ENCODE results near the gene FLRT1. TPM values are rescaled to one million over a fixed set of nuclear protein-coding genes. Genes with fewer than 3 reads are reported as not detected.
A peak's percentile ranks its signal among the peaks of the same experiment; 100 is the strongest.

FLRT1 gene
- total RNA-seq, 1 donor from 2014 or later = 0.52 TPM

- Histone ChIP-seq H3K9me3 (ENCODE audit: control insufficient read depth in 3 of 3, low read length in 3 of 3) (no peaks in the 10 kb centered on the region), H3K27ac (ENCODE audit: low read depth, low read length) (no peak overlapping the region), H3K9ac (ENCODE audit: low read depth in 1 of 3, low read length in 3 of 3) (no peak overlapping the region), H3K4me3 (ENCODE audit: low read length in 3 of 3) (no peak overlapping the region), H3K27me3 (ENCODE audit: control insufficient read depth in 3 of 3, insufficient read depth in 3 of 3, low read length in 3 of 3) (no peaks in the 10 kb centered on the region), H3K4me1 (ENCODE audit: control insufficient read depth in 3 of 3, insufficient read depth in 3 of 3, low read length in 3 of 3) (peaks cover 0 to 6% (median 4%) of the 10 kb centered on the region in 3 donors), H3K36me3 (ENCODE audit: control insufficient read depth in 3 of 3, insufficient read depth in 3 of 3, low read length in 3 of 3) (no peaks in the 10 kb centered on the region)
Observed at GRCh38 chr11:64014356-64014755, 21.4 kb upstream of the FLRT1 start.

DNA sequence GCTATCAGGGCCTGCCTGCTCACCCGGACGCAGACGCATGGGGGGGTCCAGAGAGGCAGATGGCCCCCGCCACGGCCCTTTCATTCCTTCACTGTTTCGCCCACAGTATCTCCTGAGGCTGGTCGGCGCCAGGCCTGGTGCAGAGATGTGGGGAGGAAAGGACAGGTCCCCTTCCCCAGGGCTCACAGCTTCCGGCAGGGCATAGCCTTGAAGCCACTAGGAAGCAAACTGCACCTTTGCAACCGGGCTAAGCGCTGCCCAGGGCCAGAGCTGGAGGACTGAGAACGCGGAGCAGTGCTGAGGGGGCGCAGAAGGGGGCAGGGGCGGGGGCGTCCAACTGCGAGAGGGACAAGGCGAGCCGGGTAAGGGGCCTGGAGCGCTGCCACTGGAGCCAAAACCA lies 20.2 kb upstream of the FLRT1 start:
- Histone ChIP-seq H3K9me3 (ENCODE audit: control insufficient read depth in 3 of 3, low read length in 3 of 3) (no peaks in the 10 kb centered on the region), H3K27me3 (ENCODE audit: control insufficient read depth in 3 of 3, insufficient read depth in 3 of 3, low read length in 3 of 3) (no peaks in the 10 kb centered on the region), H3K4me1 (ENCODE audit: control insufficient read depth in 3 of 3, insufficient read depth in 3 of 3, low read length in 3 of 3) (peaks cover 0 to 15% (median 9%) of the 10 kb centered on the region in 3 donors), H3K4me3 (ENCODE audit: low read length in 3 of 3) (no peak overlapping the region), H3K9ac (ENCODE audit: low read depth in 1 of 3, low read length in 3 of 3) (no peak overlapping the region), H3K36me3 (ENCODE audit: control insufficient read depth in 3 of 3, insufficient read depth in 3 of 3, low read length in 3 of 3) (no peaks in the 10 kb centered on the region), H3K27ac (ENCODE audit: low read depth, low read length) (no peak overlapping the region)

DNA sequence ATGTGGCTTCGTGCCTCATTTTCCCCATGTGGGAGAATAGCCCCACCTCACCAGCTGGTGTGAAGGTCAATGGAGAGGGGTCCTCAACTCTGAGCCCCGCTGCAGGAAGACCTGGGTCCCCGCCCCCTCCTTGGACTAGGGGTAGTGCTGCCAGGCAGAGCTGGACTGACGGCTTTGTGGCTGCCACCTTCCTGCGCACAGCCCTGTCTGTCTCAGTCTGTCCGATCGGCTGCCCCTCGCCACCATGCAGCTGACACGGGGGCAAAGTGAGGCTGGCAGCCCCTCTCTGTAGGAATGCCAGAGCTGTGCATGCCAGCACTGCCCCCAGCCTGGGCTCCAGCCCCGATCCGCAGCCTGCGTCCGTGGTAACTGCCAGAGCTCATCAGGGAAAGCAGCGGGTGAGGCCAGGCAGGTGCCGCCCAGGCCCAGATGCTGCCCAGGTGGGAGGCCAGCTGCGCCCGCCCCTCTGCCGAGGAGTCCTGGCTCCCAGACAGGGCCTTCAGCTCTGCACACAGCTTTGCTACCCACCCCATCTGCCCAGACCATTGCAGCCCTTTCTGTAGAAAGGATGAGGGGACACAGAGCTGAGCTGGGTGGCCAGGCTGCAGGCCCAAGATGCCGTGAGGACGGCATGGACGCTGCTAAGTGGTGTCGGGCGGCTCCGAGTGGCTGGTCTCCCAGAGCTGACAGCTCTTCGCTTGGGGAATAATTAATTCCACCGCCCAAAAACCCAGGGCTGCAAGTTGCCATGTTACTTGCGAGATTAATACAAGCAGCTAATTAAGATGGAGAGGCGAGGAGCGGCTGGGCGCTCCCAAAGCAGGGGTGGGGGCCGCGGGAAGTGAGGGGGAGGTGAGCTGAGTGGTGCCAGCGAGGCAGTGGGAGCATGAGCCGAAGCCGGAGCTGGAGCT lies 19.5 kb upstream of the FLRT1 start:
- no peak overlapping the region for H3K9ac ChIP-seq (ENCODE audit: low read depth in 1 of 3, low read length in 3 of 3)
- H3K9me3 ChIP-seq (ENCODE audit: control insufficient read depth in 3 of 3, low read length in 3 of 3) = no peaks in the 10 kb centered on the region
- no peaks in the 10 kb centered on the region for H3K27me3 ChIP-seq (ENCODE audit: control insufficient read depth in 3 of 3, insufficient read depth in 3 of 3, low read length in 3 of 3)
- no peak overlapping the region for H3K27ac ChIP-seq (ENCODE audit: low read depth, low read length)
- no peak overlapping the region for H3K4me3 ChIP-seq (ENCODE audit: low read length in 3 of 3)
- H3K36me3 ChIP-seq (ENCODE audit: control insufficient read depth in 3 of 3, insufficient read depth in 3 of 3, low read length in 3 of 3) = no peaks in the 10 kb centered on the region
- peaks cover 0 to 16% (median 12%) of the 10 kb centered on the region in 3 donors for H3K4me1 ChIP-seq (ENCODE audit: control insufficient read depth in 3 of 3, insufficient read depth in 3 of 3, low read length in 3 of 3)

DNA sequence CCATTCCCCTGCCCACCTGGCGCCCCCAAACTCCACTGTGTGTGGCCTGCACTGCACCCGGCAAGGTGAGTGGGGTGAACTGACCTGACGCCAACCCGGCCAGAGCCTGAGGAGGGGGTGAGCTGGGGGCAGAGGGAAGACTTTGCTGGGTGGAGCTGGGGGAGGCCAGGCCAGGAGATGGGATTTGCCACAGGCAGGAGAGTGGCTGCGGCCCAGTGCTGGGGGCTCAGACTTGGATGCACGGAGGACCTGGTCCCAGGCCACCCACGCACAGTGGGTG lies 17.8 kb upstream of the FLRT1 start:
- Histone ChIP-seq H3K9ac (ENCODE audit: low read depth in 1 of 3, low read length in 3 of 3) (no peak overlapping the region), H3K36me3 (ENCODE audit: control insufficient read depth in 3 of 3, insufficient read depth in 3 of 3, low read length in 3 of 3) (no peaks in the 10 kb centered on the region), H3K9me3 (ENCODE audit: control insufficient read depth in 3 of 3, low read length in 3 of 3) (no peaks in the 10 kb centered on the region), H3K4me3 (ENCODE audit: low read length in 3 of 3) (no peak overlapping the region), H3K4me1 (ENCODE audit: control insufficient read depth in 3 of 3, insufficient read depth in 3 of 3, low read length in 3 of 3) (peaks cover 0 to 26% (median 26%) of the 10 kb centered on the region in 3 donors), H3K27ac (ENCODE audit: low read depth, low read length) (no peak overlapping the region), H3K27me3 (ENCODE audit: control insufficient read depth in 3 of 3, insufficient read depth in 3 of 3, low read length in 3 of 3) (no peaks in the 10 kb centered on the region)

DNA sequence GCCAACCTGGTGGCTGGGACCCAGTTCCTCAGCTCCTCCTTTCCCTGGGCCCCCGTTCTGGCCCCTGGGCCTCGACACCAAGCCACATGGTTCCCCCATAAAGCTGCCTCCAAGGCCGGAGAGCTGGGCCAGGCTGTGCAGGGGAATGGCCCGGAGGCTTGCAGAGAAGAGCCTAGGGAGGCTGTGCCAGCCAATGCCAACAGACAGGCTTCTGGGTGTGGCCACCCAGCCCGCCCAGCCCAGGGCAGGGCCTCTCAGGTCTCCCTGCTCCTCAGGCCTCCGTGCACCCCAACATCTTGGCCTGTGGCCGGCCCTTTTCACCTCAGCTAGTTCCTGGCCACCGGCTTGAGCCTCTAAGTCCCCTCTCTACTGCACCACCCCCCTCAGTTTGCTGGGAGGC lies 17.4 kb upstream of the FLRT1 start:
- Histone ChIP-seq H3K27me3 (ENCODE audit: control insufficient read depth in 3 of 3, insufficient read depth in 3 of 3, low read length in 3 of 3) (no peaks in the 10 kb centered on the region), H3K4me1 (ENCODE audit: control insufficient read depth in 3 of 3, insufficient read depth in 3 of 3, low read length in 3 of 3) (peaks cover 0 to 29% (median 29%) of the 10 kb centered on the region in 3 donors), H3K27ac (ENCODE audit: low read depth, low read length) (no peak overlapping the region), H3K4me3 (ENCODE audit: low read length in 3 of 3) (no peak overlapping the region), H3K36me3 (ENCODE audit: control insufficient read depth in 3 of 3, insufficient read depth in 3 of 3, low read length in 3 of 3) (no peaks in the 10 kb centered on the region), H3K9me3 (ENCODE audit: control insufficient read depth in 3 of 3, low read length in 3 of 3) (no peaks in the 10 kb centered on the region), H3K9ac (ENCODE audit: low read depth in 1 of 3, low read length in 3 of 3) (no peak overlapping the region)

- Histone ChIP-seq H3K9ac (ENCODE audit: low read depth in 1 of 3, low read length in 3 of 3) (peak overlapping the region in 1 of 3 donors; percentile 50), H3K36me3 (ENCODE audit: control insufficient read depth in 3 of 3, insufficient read depth in 3 of 3, low read length in 3 of 3) (no peaks in the 10 kb centered on the region), H3K4me3 (ENCODE audit: low read length in 3 of 3) (no peak overlapping the region), H3K27me3 (ENCODE audit: control insufficient read depth in 3 of 3, insufficient read depth in 3 of 3, low read length in 3 of 3) (no peaks in the 10 kb centered on the region), H3K9me3 (ENCODE audit: control insufficient read depth in 3 of 3, low read length in 3 of 3) (no peaks in the 10 kb centered on the region), H3K27ac (ENCODE audit: low read depth, low read length) (no peak overlapping the region), H3K4me1 (ENCODE audit: control insufficient read depth in 3 of 3, insufficient read depth in 3 of 3, low read length in 3 of 3) (peaks cover 0 to 37% (median 34%) of the 10 kb centered on the region in 3 donors)
Observed at GRCh38 chr11:64019106-64020037, 16.4 kb upstream of the FLRT1 start.

DNA sequence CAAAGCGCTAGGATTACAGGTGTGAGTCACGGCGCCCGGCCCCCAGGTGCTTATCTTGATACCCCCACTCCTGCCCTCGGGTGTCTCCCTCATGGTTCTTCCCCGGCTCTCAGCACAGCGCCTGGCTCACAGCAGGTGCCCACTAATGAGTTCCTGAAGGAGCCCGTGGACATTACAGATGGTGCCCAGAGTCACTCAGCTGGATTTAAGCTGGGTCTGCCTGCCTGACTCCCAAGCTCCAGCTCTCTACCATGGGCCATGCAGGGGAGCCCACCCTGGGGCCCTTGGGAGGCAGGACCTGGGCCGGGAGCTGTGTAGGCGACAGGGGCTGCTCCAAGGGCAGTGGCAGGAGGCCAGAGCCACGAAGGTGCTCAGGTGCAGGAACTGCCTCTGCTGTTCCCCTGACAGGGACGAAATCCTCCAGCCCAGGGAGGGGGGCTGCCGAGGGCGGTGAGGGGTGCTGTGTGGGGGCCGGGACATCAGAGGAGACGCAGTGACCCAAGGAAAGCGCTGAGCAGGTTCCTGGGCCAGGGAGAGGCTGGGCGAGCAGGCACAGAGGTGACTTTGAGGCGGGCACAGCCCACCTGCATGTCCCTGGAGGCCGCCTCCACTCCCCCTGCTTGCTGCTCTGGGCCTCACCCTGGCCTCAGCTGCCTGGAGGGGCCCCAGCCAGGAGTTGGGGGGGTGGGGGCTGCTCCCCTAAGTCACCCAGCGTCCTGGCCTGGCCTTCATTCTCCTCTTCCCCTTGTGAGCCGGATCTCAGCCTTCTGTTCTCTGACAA lies 14.6 kb upstream of the FLRT1 start:
- Histone ChIP-seq H3K4me1 (ENCODE audit: control insufficient read depth in 3 of 3, insufficient read depth in 3 of 3, low read length in 3 of 3) (peaks cover 0 to 41% (median 39%) of the 10 kb centered on the region in 3 donors), H3K27me3 (ENCODE audit: control insufficient read depth in 3 of 3, insufficient read depth in 3 of 3, low read length in 3 of 3) (no peaks in the 10 kb centered on the region), H3K9ac (ENCODE audit: low read depth in 1 of 3, low read length in 3 of 3) (peak overlapping the region in 1 of 3 donors; percentile 25), H3K4me3 (ENCODE audit: low read length in 3 of 3) (no peak overlapping the region), H3K36me3 (ENCODE audit: control insufficient read depth in 3 of 3, insufficient read depth in 3 of 3, low read length in 3 of 3) (no peaks in the 10 kb centered on the region), H3K9me3 (ENCODE audit: control insufficient read depth in 3 of 3, low read length in 3 of 3) (no peaks in the 10 kb centered on the region), H3K27ac (ENCODE audit: low read depth, low read length) (no peak overlapping the region)

- Histone ChIP-seq H3K9ac (ENCODE audit: low read depth in 1 of 3, low read length in 3 of 3) (no peak overlapping the region), H3K27ac (ENCODE audit: low read depth, low read length) (no peak overlapping the region), H3K36me3 (ENCODE audit: control insufficient read depth in 3 of 3, insufficient read depth in 3 of 3, low read length in 3 of 3) (no peaks in the 10 kb centered on the region), H3K4me1 (ENCODE audit: control insufficient read depth in 3 of 3, insufficient read depth in 3 of 3, low read length in 3 of 3) (peaks cover 0 to 41% (median 39%) of the 10 kb centered on the region in 3 donors), H3K27me3 (ENCODE audit: control insufficient read depth in 3 of 3, insufficient read depth in 3 of 3, low read length in 3 of 3) (no peaks in the 10 kb centered on the region), H3K4me3 (ENCODE audit: low read length in 3 of 3) (no peak overlapping the region), H3K9me3 (ENCODE audit: control insufficient read depth in 3 of 3, low read length in 3 of 3) (no peaks in the 10 kb centered on the region)
Observed at GRCh38 chr11:64021757-64022093, 14.0 kb upstream of the FLRT1 start.

GRCh38 chr11:64022125-64022784 lies 13.5 kb upstream of the FLRT1 start:
- H3K27ac ChIP-seq (ENCODE audit: low read depth, low read length) = no peak overlapping the region
- H3K36me3 ChIP-seq (ENCODE audit: control insufficient read depth in 3 of 3, insufficient read depth in 3 of 3, low read length in 3 of 3) = no peaks in the 10 kb centered on the region
- H3K9me3 ChIP-seq (ENCODE audit: control insufficient read depth in 3 of 3, low read length in 3 of 3) = no peaks in the 10 kb centered on the region
- no peak overlapping the region for H3K4me3 ChIP-seq (ENCODE audit: low read length in 3 of 3)
- H3K9ac ChIP-seq (ENCODE audit: low read depth in 1 of 3, low read length in 3 of 3) = no peak overlapping the region
- peaks cover 0 to 41% (median 39%) of the 10 kb centered on the region in 3 donors for H3K4me1 ChIP-seq (ENCODE audit: control insufficient read depth in 3 of 3, insufficient read depth in 3 of 3, low read length in 3 of 3)
- H3K27me3 ChIP-seq (ENCODE audit: control insufficient read depth in 3 of 3, insufficient read depth in 3 of 3, low read length in 3 of 3) = no peaks in the 10 kb centered on the region

Data from skeletal muscle tissue (tissue), 4 donors.